Neural progenitor cell (in vitro differentiated cells): ENCODE results near the gene ABTB1.

Experiments
- CTCF ChIP-seq: fragments of 200-600 bp; sonication (generic); IDR thresholded peaks from 2 replicates; pipeline ENCODE4 v1.5.1; 2017; ENCODE audit warnings: antibody characterized with exemption, mild to moderate bottlenecking
- EZH2 ChIP-seq: fragments of 200-600 bp; sonication (generic); IDR thresholded peaks from 2 replicates; pipeline ENCODE4 v1.6.1; 2017; ENCODE audit warnings: antibody characterized with exemption, mild to moderate bottlenecking, moderate library complexity

DNA sequence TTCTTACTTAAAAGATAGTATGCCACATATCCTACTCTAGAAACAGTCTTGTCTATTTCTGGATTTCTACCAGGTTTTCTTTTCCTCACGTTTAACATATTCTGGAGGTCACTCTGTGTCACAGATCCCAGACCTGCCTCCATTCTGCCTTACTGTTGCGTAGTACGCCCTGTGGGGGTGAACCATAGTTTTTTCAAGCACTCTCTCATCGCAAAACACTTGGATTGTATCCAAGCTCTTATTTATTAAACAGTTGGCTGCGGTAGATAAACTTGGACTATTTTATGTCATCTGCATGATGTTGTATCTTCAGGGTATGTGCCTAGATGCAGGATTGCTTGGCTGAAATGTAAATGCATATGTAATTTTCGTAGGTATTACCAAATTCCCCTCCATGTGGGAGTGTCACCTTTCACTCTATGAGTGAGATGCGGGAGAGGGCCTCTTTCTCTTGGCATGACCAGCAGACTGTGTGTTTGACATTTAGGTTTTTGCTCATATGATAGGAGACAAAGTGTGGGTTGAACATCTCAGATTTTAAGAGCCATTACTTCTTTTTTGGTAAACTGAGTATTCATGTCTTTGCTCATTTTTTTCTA lies 55.8 kb downstream of the ABTB1 start:
- TF ChIP-seq EZH2 (no peak), CTCF (no peak)
